ENCODE measurements around the gene CHD2. TPM values are rescaled to one million over a fixed set of nuclear protein-coding genes. Genes with fewer than 3 reads are reported as not detected.
"Not testable (repeated sequence)": the region's sequence is repeated elsewhere in the genome, so short reads cannot be mapped to it uniquely, and the experiment has no call there.

The CHD2 gene
- total RNA-seq, 1 donor from 2014 or later = 159 TPM

GRCh38 chr15:92870010-92870591 lies 30.0 kb upstream of the CHD2 start:
- H3K4me1 Mint-ChIP-seq (ENCODE audit: low read depth) = peaks cover 9% of the 10 kb centered on the region
- H3K9me3 Mint-ChIP-seq (ENCODE audit: low read depth) = no peaks in the 10 kb centered on the region
- no peaks in the 10 kb centered on the region for H3K36me3 Mint-ChIP-seq (ENCODE audit: insufficient read depth)
- H3K27ac Mint-ChIP-seq = no peak overlapping the region
- no peak for DNase-seq (ENCODE audit: low spot score, unreplicated experiment)
- no peaks in the 10 kb centered on the region for H3K27me3 Mint-ChIP-seq
- TF ChIP-seq, protein P1, sequence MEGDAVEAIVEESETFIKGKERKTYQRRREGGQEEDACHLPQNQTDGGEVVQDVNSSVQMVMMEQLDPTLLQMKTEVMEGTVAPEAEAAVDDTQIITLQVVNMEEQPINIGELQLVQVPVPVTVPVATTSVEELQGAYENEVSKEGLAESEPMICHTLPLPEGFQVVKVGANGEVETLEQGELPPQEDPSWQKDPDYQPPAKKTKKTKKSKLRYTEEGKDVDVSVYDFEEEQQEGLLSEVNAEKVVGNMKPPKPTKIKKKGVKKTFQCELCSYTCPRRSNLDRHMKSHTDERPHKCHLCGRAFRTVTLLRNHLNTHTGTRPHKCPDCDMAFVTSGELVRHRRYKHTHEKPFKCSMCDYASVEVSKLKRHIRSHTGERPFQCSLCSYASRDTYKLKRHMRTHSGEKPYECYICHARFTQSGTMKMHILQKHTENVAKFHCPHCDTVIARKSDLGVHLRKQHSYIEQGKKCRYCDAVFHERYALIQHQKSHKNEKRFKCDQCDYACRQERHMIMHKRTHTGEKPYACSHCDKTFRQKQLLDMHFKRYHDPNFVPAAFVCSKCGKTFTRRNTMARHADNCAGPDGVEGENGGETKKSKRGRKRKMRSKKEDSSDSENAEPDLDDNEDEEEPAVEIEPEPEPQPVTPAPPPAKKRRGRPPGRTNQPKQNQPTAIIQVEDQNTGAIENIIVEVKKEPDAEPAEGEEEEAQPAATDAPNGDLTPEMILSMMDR (IDR thresholded peaks at IDR 0.05; ENCODE audit: unreplicated experiment) = no peak
- H3K4me3 Mint-ChIP-seq (ENCODE audit: low read depth) = no peak overlapping the region

GRCh38 chr15:92872967-92873366 lies 27.2 kb upstream of the CHD2 start:
- H3K27ac Mint-ChIP-seq; H3K9me3 Mint-ChIP-seq (ENCODE audit: low read depth); H3K27me3 Mint-ChIP-seq; H3K36me3 Mint-ChIP-seq (ENCODE audit: insufficient read depth); H3K4me3 Mint-ChIP-seq (ENCODE audit: low read depth); DNase-seq (ENCODE audit: low spot score, unreplicated experiment): not testable (repeated sequence)
- peaks cover 21% of the 10 kb centered on the region for H3K4me1 Mint-ChIP-seq (ENCODE audit: low read depth)

DNA sequence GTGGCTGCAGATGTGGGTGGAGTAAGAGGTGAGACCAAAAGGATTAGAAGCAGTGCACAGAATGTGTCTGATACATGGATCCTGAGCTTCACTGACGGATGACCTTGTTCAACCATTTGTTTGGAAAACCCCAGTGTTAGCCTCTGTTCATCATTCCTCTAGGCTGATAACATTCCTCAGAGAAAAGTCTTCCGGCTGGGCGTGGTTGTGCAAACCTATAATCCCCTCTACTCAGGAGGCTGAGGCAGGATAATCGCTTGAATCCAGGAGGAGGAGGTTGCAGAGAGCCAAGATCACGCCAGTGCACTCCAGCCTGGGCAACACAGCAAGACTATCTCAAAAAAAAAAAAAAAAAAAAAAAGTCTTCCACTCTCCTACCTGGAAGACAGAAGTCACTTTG lies 23.1 kb upstream of the CHD2 start:
- Mint-ChIP-seq H3K27ac (no peak overlapping the region), H3K9me3 (ENCODE audit: low read depth) (no peaks in the 10 kb centered on the region), H3K36me3 (ENCODE audit: insufficient read depth) (no peaks in the 10 kb centered on the region), H3K4me1 (ENCODE audit: low read depth) (peaks cover 33% of the 10 kb centered on the region), H3K4me3 (ENCODE audit: low read depth) (no peak overlapping the region), H3K27me3 (no peaks in the 10 kb centered on the region)
- no peak for DNase-seq (ENCODE audit: low spot score, unreplicated experiment)
- TF ChIP-seq, protein P1 (IDR thresholded peaks at IDR 0.05; ENCODE audit: unreplicated experiment) = no peak

DNA sequence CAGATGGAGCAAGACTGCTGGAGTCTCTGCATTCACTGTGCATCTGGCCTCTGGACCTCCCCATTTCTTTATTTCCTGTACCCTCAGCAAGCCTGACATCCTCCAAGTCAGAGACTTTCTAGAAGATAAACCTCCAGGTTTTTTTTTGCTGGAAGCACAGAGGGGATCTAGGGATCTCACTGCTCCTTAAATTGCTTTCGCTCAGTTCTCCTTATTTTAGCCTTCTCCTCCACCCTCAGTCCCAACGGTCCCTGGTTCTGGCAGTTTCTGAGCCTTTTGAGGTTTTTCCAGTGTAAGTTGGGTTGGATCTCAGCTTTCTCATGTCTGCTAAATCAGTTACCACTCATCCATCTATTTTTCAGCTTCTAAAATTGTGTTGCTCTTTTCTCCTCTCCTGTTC lies 22.7 kb upstream of the CHD2 start:
- H3K36me3 Mint-ChIP-seq (ENCODE audit: insufficient read depth) = no peaks in the 10 kb centered on the region
- no peaks in the 10 kb centered on the region for H3K9me3 Mint-ChIP-seq (ENCODE audit: low read depth)
- H3K4me3 Mint-ChIP-seq (ENCODE audit: low read depth) = no peak overlapping the region
- peak overlapping the region; percentile 30 for H3K27ac Mint-ChIP-seq
- TF ChIP-seq, protein P1 (IDR thresholded peaks at IDR 0.05; ENCODE audit: unreplicated experiment) = no peak
- no peak for DNase-seq (ENCODE audit: low spot score, unreplicated experiment)
- no peaks in the 10 kb centered on the region for H3K27me3 Mint-ChIP-seq
- H3K4me1 Mint-ChIP-seq (ENCODE audit: low read depth) = peaks cover 35% of the 10 kb centered on the region

GRCh38 chr15:92878593-92879053 lies 21.5 kb upstream of the CHD2 start:
- Mint-ChIP-seq H3K27me3 (no peaks in the 10 kb centered on the region), H3K36me3 (ENCODE audit: insufficient read depth) (peaks cover 1% of the 10 kb centered on the region), H3K4me1 (ENCODE audit: low read depth) (peaks cover 35% of the 10 kb centered on the region), H3K27ac (peak overlapping the region; percentile 43), H3K4me3 (ENCODE audit: low read depth) (no peak overlapping the region), H3K9me3 (ENCODE audit: low read depth) (no peaks in the 10 kb centered on the region)
- no peak for DNase-seq (ENCODE audit: low spot score, unreplicated experiment)
- TF ChIP-seq, protein P1 (IDR thresholded peaks at IDR 0.05; ENCODE audit: unreplicated experiment) = no peak
